Right renal cortex interstitium (tissue), 3 donors: ENCODE results near the gene ELP5. TPM values are rescaled to one million over a fixed set of nuclear protein-coding genes. Genes with fewer than 3 reads are reported as not detected.

Experiments used
- DNase-seq, 3 donors: peaks; one replicate each; pipeline ENCODE4 v3.0.0-alpha.2; 2013; ENCODE audit warnings: low read depth in 3 of 3, low spot score in 2 of 3
- polyA plus RNA-seq, 3 donors: library from polyadenylated mRNA; unstranded; fragments of 120-200 nt; gene quantifications; one replicate each; pipeline ENCODE4 v1.2.1, GENCODE V29; 2013; ENCODE audit not compliant: insufficient read length in 3 of 3

The ELP5 gene
- polyA plus RNA-seq, 3 donors = 48.1 to 53.1 (median 51.8) TPM

- peak in 2 of 3 donors; percentile 89 to 94 for DNase-seq
Measured at GRCh38 chr17:7281074-7281952, 29.3 kb downstream of the ELP5 start, which contains the start of gene SLC2A4. TSS of gene SLC2A4 (plus strand) at chr17:7281718. CDS start at chr17:7281935, 217 bp downstream.

- DNase-seq = no peak
Measured at GRCh38 chr17:7281953-7282751, 30.1 kb downstream of the ELP5 start.

- DNase-seq = no peak
Measured at GRCh38 chr17:7282752-7283321, 30.8 kb downstream of the ELP5 start.

- no peak for DNase-seq
Measured at GRCh38 chr17:7283471-7284216, 31.6 kb downstream of the ELP5 start.

GRCh38 chr17:7284911-7285310, 32.9 kb downstream of the ELP5 start:
- DNase-seq = no peak

GRCh38 chr17:7285679-7286078, 33.7 kb downstream of the ELP5 start:
- no peak for DNase-seq

- DNase-seq = no peak
Measured at GRCh38 chr17:7289256-7290032, 37.4 kb downstream of the ELP5 start.

- DNase-seq = no peak
Measured at GRCh38 chr17:7290166-7290565, 38.2 kb downstream of the ELP5 start.

GRCh38 chr17:7290685-7291084, 38.7 kb downstream of the ELP5 start:
- DNase-seq = no peak

- DNase-seq = no peak
Measured at GRCh38 chr17:7292194-7292593, 40.2 kb downstream of the ELP5 start.

GRCh38 chr17:7292729-7293128, 40.7 kb downstream of the ELP5 start:
- no peak for DNase-seq

GRCh38 chr17:7293159-7293558, 41.1 kb downstream of the ELP5 start:
- DNase-seq = no peak

GRCh38 chr17:7293816-7294613, 42.0 kb downstream of the ELP5 start:
- DNase-seq = no peak

GRCh38 chr17:7294614-7295153, 42.7 kb downstream of the ELP5 start, which contains the start of gene YBX2:
TSS of gene YBX2 (minus strand) at chr17:7294639. CDS start at chr17:7294500, 139 bp downstream.
- DNase-seq = no peak

- no peak for DNase-seq
Measured at GRCh38 chr17:7295230-7296180, 43.5 kb downstream of the ELP5 start.

- DNase-seq = no peak
Measured at GRCh38 chr17:7296189-7296861, 44.3 kb downstream of the ELP5 start.

- no peak for DNase-seq
Measured at GRCh38 chr17:7304179-7304578, 52.2 kb downstream of the ELP5 start.
